Measurements from ENCODE around the gene PSMB1. TPM values are rescaled to one million over a fixed set of nuclear protein-coding genes. Genes with fewer than 3 reads are reported as not detected.

Gene PSMB1
- total and polyA plus RNA-seq, 2 experiments from 2014 or later = 247 to 411 TPM

DNA sequence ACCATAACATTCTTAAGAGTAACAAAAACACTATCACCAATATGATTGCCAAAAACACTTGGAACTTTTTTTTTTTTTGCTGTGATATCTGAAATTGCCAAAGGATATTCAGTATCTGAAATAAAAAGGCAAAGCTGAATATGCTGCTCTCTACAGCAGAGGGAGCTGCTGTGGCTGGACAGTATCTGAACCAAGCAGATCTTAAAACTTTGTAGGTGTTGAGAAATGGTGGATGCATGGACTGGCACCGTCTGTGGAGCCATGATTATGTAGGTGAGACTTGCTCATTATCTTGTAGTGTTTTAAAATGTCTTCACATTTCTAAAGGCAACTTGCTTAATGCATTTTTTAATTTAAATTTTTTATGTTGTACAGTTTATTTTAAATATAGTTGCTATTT, 22.1 kb upstream of the PSMB1 start:
- Histone ChIP-seq H3K4me3 (no peak overlapping the region), H3K36me3 (ENCODE audit: low read depth) (peaks cover 35% of the 10 kb centered on the region; the same call in 1 of the 2 replicates), H3K79me2 (ENCODE audit: insufficient read depth) (no peaks in the 10 kb centered on the region), H3K9me2 (ENCODE audit: insufficient read depth) (no peaks in the 10 kb centered on the region), H3K4me2 (ENCODE audit: unreplicated experiment) (no peak overlapping the region), H3K4me1 (ENCODE audit: insufficient read depth) (no peaks in the 10 kb centered on the region), H3K9me3 (ENCODE audit: low read depth) (no peaks in the 10 kb centered on the region), H3K9ac (no peak overlapping the region), H2AFZ (no peak overlapping the region), H4K20me1 (ENCODE audit: insufficient read depth) (no peaks in the 10 kb centered on the region), H3F3A (ENCODE audit: insufficient read depth) (peaks cover 44% of the 10 kb centered on the region), H3K27me3 (replicated peaks; ENCODE audit: insufficient read depth) (no peaks in the 10 kb centered on the region), H3K27ac (no peak overlapping the region)
- DNase-seq = peak; percentile 47
- 80 to 82% methylated on average over 1 of the region's 1 CpG for WGBS, 2 experiments (ENCODE audit: low coverage in 1 of 2, low lambda C conversion rate in 2 of 2, missing lambda C conversion rate in 2 of 2)
- in situ Hi-C loops (cut with MboI) = no loop called here
- TF ChIP-seq EZH2 (IDR thresholded peaks at IDR 0.05; ENCODE audit: insufficient read depth, poor library complexity, severe bottlenecking) = no peak
- TF ChIP-seq EZH2phosphoT487 (IDR thresholded peaks at IDR 0.05; ENCODE audit: insufficient read depth, low read depth) = no peak

GRCh38 chr6:170572704-170573466, 19.8 kb upstream of the PSMB1 start:
- 61 to 70% methylated on average over 2 of the region's 2 CpGs for WGBS, 2 experiments (ENCODE audit: low coverage in 1 of 2, low lambda C conversion rate in 2 of 2, missing lambda C conversion rate in 2 of 2)
- no peak overlapping the region for H3K9ac ChIP-seq
- H4K20me1 ChIP-seq (ENCODE audit: insufficient read depth) = no peaks in the 10 kb centered on the region
- H3F3A ChIP-seq (ENCODE audit: insufficient read depth) = peaks cover 32% of the 10 kb centered on the region
- no peaks in the 10 kb centered on the region for H3K79me2 ChIP-seq (ENCODE audit: insufficient read depth)
- H2AFZ ChIP-seq = no peak overlapping the region
- in situ Hi-C loops (cut with MboI) = no loop called here
- no peak for DNase-seq
- H3K27me3 ChIP-seq (replicated peaks; ENCODE audit: insufficient read depth) = no peaks in the 10 kb centered on the region
- H3K36me3 ChIP-seq (ENCODE audit: low read depth) = peaks cover 48% of the 10 kb centered on the region
- no peaks in the 10 kb centered on the region for H3K4me1 ChIP-seq (ENCODE audit: insufficient read depth)
- TF ChIP-seq EZH2phosphoT487 (IDR thresholded peaks at IDR 0.05; ENCODE audit: insufficient read depth, low read depth) (no peak), EZH2 (IDR thresholded peaks at IDR 0.05; ENCODE audit: insufficient read depth, poor library complexity, severe bottlenecking) (no peak)
- H3K9me3 ChIP-seq (ENCODE audit: low read depth) = no peaks in the 10 kb centered on the region
- no peak overlapping the region for H3K27ac ChIP-seq
- no peaks in the 10 kb centered on the region for H3K9me2 ChIP-seq (ENCODE audit: insufficient read depth)
- H3K4me2 ChIP-seq (ENCODE audit: unreplicated experiment) = no peak overlapping the region
- H3K4me3 ChIP-seq = no peak overlapping the region

- Histone ChIP-seq H3K4me2 (ENCODE audit: unreplicated experiment) (no peak overlapping the region), H3K27ac (no peak overlapping the region), H3K9me3 (ENCODE audit: low read depth) (no peaks in the 10 kb centered on the region), H3K27me3 (replicated peaks; ENCODE audit: insufficient read depth) (no peaks in the 10 kb centered on the region), H3K9ac (no peak overlapping the region), H3K9me2 (ENCODE audit: insufficient read depth) (no peaks in the 10 kb centered on the region), H3K4me1 (ENCODE audit: insufficient read depth) (no peaks in the 10 kb centered on the region), H3K79me2 (ENCODE audit: insufficient read depth) (peaks cover 41% of the 10 kb centered on the region), H3K36me3 (ENCODE audit: low read depth) (peaks cover 49% of the 10 kb centered on the region), H4K20me1 (ENCODE audit: insufficient read depth) (no peaks in the 10 kb centered on the region), H2AFZ (no peak overlapping the region), H3K4me3 (no peak overlapping the region), H3F3A (ENCODE audit: insufficient read depth) (0 out of 2 replicates have a peak, but pooled peaks cover 4% of the 10 kb centered on the region)
- in situ Hi-C loops (cut with MboI) = no loop called here
- TF ChIP-seq EZH2phosphoT487 (IDR thresholded peaks at IDR 0.05; ENCODE audit: insufficient read depth, low read depth) (no peak), EZH2 (IDR thresholded peaks at IDR 0.05; ENCODE audit: insufficient read depth, poor library complexity, severe bottlenecking) (no peak)
- DNase-seq = no peak
- 96 to 99% methylated on average over 8 of the region's 8 CpGs for WGBS, 2 experiments (ENCODE audit: low coverage in 1 of 2, low lambda C conversion rate in 2 of 2, missing lambda C conversion rate in 2 of 2)
Measured at GRCh38 chr6:170564936-170565530, 11.9 kb upstream of the PSMB1 start.

DNA sequence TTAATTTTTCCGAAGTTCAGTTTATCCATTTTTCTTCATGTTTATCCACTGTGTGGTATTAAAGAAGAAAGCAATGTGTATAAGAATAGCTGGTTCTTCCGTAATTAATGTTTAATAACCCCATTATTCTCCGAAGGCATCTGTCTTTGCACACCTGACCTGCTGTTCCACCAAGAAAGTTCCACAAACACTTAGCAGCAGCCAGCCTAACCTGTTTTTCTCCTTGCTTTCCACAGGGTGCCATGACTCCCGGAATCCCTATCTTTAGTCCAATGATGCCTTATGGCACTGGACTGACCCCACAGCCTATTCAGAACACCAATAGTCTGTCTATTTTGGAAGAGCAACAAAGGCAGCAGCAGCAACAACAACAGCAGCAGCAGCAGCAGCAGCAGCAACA, 8.4 kb upstream of the PSMB1 start:
- no peaks in the 10 kb centered on the region for H3K9me2 ChIP-seq (ENCODE audit: insufficient read depth)
- TF ChIP-seq EZH2 (IDR thresholded peaks at IDR 0.05; ENCODE audit: insufficient read depth, poor library complexity, severe bottlenecking) = no peak
- no peak for TF ChIP-seq EZH2phosphoT487 (IDR thresholded peaks at IDR 0.05; ENCODE audit: insufficient read depth, low read depth)
- H3K27ac ChIP-seq = no peak overlapping the region
- no peaks in the 10 kb centered on the region for H3K27me3 ChIP-seq (replicated peaks; ENCODE audit: insufficient read depth)
- WGBS, 2 experiments (ENCODE audit: low coverage in 1 of 2, low lambda C conversion rate in 2 of 2, missing lambda C conversion rate in 2 of 2) = 98 to 99% methylated on average over 4 of the region's 4 CpGs
- no peaks in the 10 kb centered on the region for H4K20me1 ChIP-seq (ENCODE audit: insufficient read depth)
- no peak overlapping the region for H2AFZ ChIP-seq
- H3K4me3 ChIP-seq = no peak overlapping the region
- peaks cover 74% of the 10 kb centered on the region for H3K79me2 ChIP-seq (ENCODE audit: insufficient read depth)
- in situ Hi-C loops (cut with MboI) = no loop called here
- H3K9ac ChIP-seq = no peak overlapping the region
- no peaks in the 10 kb centered on the region for H3K4me1 ChIP-seq (ENCODE audit: insufficient read depth)
- no peak for DNase-seq
- H3K9me3 ChIP-seq (ENCODE audit: low read depth) = no peaks in the 10 kb centered on the region
- H3K4me2 ChIP-seq (ENCODE audit: unreplicated experiment) = no peak overlapping the region
- peaks cover 27% of the 10 kb centered on the region for H3K36me3 ChIP-seq (ENCODE audit: low read depth)
- no peaks in the 10 kb centered on the region for H3F3A ChIP-seq (ENCODE audit: insufficient read depth)

All from GM23248 (cell line).